GM15510 (cell line): ENCODE results near the gene FILIP1.

Experiments
- POLR2A ChIP-seq: IDR thresholded peaks from 3 replicates; pipeline ENCODE4 v1.6.1; 2011; ENCODE audit warnings: borderline replicate concordance; ENCODE audit not compliant: insufficient read length; ENCODE audit errors: extremely low read depth

FILIP1 gene

GRCh38 chr6:75502884-75503283, 9.3 kb upstream of the FILIP1 start:
- TF ChIP-seq POLR2A: no peak

DNA sequence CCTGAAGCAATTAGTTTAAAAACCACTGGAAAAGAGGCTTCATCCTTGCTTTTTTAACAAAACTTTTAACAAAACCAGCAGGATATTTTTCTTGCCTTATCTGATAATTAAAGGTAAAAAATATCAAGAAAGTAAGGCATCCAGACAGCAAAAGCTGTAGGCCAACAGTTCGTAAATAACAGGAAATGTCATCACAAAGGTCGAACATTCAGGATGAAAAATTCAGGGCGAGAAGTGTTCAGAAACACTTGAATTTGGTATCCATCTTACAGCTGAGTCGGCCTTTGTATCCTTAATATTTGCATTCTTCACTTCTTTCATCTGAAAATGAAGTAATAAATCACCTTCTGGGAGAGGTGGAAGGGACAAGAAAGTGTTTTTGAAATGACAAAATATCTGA, 8.2 kb upstream of the FILIP1 start:
- TF ChIP-seq POLR2A: no peak

DNA sequence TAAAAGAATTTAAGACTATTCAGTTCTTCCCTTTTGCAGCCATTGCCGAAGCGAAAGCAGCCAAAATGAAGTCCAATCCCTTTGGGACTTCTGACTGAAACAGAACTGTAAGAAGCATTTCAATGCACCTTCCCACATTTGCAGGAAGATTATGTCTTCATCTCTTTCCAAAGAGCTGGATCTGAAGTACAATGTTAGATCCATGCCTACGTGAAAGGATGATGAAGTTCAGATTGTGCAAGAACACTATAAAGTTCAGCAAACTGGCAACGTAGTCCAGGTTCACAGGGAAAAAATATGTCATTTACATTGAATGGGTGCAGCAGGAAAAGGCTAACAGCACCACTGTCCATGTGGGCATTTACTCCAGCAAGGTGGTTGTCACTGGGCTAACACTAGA, 6.0 kb upstream of the FILIP1 start:
- TF ChIP-seq POLR2A: no peak

DNA sequence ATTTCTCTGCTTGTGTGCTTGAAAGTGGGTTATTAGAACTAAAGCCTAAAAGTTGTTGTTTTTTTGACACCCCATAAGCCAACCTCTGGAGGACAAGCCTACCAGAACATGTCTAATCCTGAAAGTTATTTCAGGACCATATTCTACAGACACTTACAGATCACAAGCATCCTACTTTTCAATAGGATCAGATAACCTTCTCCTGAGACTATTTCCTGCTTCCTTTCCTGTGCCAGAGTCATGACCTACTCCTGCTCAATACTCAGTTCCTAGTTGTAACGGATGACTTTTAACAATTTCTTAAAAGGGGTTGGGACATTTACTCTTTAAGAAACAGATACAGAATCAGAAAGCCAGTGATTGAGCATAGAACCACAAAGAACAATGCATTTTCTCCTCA, 5.3 kb upstream of the FILIP1 start:
- TF ChIP-seq POLR2A: no peak

DNA sequence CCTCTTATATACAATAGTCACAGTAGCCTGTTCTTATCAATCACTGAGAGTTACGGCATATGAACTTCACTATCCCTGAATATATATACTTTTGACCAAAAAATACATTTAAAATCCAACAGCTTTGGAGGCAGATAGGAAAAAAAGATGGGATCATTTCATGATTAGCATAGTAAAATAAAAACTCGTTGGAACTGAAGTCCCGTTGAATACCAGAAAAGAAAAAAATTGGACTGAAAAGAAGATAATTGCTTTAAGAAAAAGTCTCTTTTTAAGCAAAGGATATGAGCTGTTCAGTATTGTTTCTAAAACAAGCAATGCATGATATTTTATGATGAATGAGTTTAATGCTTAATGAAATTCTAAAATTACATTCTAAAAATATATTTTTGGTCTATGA, 4.4 kb upstream of the FILIP1 start:
- TF ChIP-seq POLR2A: no peak

DNA sequence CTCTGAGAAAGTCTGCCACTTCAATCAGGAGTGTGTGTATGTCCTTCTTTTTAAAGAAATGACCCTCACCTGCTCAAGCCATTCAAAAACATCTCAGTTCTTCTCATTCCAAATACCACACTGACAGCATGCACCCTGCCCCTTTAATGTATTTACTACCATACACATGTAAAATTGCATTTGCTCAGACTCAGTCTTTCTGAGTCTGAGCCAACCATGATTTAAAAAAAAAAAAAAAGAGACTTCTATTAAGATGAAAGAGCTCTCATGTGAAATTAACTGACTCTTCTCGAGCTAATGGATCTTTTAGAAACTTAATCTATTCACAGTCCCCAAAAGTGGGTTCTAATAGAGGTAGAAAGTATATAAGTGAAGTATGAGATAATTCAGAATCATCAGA, 1.4 kb upstream of the FILIP1 start:
- no peak for TF ChIP-seq POLR2A

DNA sequence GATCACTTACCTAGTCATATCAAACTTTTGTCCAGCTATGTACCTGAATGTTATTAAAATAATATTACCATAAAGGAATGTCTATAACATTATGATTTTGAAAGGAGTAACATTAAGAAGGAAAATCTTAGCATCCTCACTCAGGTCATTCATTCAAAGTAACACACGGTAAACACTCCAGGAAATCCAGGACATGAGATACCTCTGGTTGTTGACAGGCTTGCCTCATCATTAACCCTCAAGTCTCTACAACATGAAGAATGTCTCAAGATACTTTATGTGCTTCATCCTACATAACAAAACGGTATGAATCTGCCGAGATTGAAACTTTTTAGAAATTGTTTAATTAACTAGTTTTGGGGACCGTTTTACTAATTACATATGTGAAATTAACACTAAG, 690 bp upstream of the FILIP1 start:
- TF ChIP-seq POLR2A: no peak

DNA sequence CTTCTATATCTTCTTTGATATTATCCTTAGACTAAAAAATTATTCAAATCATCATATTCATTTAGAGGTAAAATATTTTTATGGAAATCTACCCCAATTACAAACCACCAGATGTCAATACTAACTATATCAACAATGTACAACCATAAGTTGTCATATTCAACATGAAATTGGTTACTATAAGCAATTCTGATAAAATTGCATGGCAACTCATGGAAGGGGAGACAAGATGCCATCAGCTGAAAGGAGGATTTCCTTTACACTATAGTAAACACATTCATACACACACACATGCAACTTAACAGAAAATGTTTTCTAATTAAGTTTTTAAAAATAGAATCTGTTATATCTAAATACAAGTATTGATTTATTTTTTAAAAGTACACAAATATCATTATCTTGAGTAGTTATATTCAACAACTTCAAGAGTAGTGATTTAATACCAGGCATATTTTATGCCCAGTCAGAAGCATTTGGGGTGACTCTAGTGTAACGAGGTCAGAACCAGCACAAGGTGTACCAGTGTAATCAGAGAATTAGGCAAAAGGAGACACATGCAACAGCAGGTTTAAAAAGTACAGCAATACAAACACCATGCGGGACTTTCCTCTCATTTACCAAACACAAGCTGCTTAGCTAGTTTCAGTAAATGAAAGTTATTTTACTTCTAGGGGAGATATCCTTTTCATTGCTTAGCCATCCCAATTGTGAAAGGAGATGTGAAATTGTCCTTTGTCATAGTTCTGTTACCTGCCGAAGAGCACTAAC, 1.0 kb downstream of the FILIP1 start:
- no peak for TF ChIP-seq POLR2A

- no peak for TF ChIP-seq POLR2A
Measured at GRCh38 chr6:75491291-75491690, 2.3 kb downstream of the FILIP1 start.

DNA sequence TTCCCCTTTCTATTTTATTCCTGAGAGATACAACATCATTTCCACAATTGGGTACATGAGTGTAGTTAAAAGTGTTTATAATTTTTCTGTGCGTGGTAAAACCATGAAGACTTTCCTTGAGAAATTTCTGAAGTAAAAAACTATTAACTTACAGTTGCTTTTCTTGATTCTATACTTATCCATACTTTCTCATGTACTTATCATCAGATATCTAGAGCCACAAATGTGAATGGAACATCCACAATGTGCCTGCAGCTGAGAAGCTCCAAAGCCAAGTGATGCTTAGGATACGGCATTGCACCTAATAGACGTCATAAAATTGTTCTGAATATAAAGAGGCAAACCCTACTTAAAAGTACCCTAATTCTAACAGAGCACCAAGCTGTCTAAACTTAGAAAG, 2.9 kb downstream of the FILIP1 start:
- TF ChIP-seq POLR2A: no peak

GRCh38 chr6:75489025-75489424, 4.6 kb downstream of the FILIP1 start:
- TF ChIP-seq POLR2A: no peak

DNA sequence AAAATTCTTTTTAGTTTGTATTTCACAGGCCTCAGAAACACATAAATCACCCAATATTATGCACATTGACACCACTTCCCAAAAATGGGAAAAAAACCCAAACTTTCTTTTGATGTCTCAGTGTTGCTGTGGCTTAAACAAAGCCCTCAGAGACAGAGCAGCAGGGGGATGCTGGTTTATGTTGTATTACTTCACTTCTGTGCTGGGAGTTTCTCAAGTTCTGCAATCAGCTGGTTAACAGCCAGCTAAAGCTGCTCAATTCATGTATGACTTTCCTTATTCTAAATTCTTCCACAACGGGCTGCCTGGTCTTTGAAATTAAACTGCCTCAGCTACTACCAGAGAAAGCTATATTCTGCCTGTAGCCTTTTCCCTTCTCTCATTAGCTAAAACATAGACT, 5.6 kb downstream of the FILIP1 start:
- no peak for TF ChIP-seq POLR2A

GRCh38 chr6:75486850-75487518, 6.6 kb downstream of the FILIP1 start:
- no peak for TF ChIP-seq POLR2A

DNA sequence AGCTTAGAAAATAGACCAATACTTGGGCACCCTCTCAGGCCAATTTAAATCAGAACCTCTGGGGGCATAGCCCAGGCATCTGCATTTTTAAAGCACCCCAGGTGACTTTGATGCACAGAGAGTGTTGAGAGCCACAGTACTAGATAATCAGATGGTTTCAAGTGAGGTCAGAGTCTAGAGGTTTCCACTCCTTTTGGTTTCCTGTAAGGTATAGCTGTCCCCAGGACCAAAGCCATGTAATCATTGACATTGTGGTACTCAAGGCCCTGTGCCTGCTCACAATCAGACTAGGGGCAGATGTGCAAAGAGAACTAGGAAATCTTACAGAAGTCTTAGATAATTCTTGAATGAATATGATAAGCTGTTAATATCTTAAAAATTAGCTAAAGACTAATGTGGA, 9.1 kb downstream of the FILIP1 start:
- TF ChIP-seq POLR2A: no peak

GRCh38 chr6:75483136-75483952, 10.3 kb downstream of the FILIP1 start:
- no peak for TF ChIP-seq POLR2A
